ENCODE data around the gene NIF3L1. TPM values are rescaled to one million over a fixed set of nuclear protein-coding genes. Genes with fewer than 3 reads are reported as not detected.
A peak's percentile ranks its signal among the peaks of the same experiment; 100 is the strongest.

The NIF3L1 gene, protein sequence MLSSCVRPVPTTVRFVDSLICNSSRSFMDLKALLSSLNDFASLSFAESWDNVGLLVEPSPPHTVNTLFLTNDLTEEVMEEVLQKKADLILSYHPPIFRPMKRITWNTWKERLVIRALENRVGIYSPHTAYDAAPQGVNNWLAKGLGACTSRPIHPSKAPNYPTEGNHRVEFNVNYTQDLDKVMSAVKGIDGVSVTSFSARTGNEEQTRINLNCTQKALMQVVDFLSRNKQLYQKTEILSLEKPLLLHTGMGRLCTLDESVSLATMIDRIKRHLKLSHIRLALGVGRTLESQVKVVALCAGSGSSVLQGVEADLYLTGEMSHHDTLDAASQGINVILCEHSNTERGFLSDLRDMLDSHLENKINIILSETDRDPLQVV
- 29.4 TPM for total RNA-seq (ENCODE audit: insufficient read depth, low replicate concordance)

DNA sequence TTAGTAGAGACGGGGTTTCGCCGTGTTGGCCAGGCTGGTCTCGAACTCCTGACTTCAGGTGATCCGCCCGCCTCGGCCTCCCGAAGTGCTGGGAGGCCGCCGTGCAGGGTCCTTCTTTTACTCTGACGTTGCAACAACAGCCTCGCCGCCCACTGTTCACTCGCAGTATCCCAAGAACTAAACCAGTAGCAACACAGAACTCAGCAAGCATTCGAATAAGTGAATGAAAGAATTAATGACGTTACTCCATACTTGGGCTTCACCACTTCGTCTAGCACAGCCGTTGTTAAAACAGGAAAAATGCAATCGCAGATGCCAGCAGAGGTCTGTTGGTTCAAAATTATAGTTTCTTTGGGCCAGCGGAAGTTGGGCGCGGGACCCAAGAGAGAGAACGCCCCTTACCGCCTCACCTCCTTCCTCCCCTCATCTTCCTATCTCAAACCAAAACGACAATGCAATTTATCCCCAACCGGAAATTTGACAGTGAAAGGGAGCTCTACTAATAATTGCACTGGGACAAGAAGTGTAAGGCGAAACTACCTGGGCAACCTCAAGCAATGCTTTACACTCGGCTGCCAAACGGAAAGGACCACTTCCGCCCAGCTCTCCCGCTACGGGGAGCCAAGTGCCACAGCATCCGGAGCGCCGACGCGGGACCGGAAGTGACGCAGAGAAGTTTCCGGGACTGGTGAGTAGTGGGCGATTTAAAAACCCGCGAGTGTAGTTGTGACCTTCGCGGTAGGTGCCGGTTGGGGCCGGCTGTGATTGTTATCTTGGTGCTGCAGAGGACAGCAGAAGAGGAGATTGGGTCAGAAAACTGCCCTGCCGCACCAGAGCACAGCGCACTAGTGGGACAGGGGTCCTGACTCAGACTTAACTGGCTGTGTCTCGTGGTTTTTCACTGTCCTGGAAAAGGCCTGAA, at the start of gene NIF3L1, which contains the start of gene PPIL3:
Gene NIF3L1 (plus strand): TSS at position 668 of the 922 bp plus-strand sequence. CDS start 2,573 bp downstream, outside the sequence.
Gene PPIL3 (minus strand): TSS at position 374 of the 922 bp plus-strand sequence. CDS start 1,462 bp downstream, outside the sequence.
- DNase-seq (ENCODE audit: low spot score): peak; percentile 99

DNA sequence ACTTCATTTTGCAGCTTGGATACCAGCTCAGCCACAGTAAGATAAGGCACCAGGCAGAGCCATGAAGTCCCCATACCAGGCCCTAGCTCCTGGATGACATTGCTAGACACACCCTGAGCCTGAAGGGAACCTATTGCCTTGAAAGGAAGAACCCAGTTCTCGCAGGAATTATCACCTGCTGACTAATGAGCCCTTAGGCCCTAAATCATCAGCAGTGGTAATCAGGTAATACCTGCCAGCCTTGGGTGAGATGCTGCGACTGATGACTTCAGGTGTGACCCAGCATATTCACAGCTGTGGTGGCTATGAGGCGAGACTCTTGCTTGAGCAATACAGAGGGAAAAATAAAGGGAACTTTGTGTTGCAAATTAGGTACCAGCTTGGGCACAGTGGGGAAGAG, 49.7 kb upstream of the NIF3L1 start:
- DNase-seq (ENCODE audit: low spot score): no peak

DNA sequence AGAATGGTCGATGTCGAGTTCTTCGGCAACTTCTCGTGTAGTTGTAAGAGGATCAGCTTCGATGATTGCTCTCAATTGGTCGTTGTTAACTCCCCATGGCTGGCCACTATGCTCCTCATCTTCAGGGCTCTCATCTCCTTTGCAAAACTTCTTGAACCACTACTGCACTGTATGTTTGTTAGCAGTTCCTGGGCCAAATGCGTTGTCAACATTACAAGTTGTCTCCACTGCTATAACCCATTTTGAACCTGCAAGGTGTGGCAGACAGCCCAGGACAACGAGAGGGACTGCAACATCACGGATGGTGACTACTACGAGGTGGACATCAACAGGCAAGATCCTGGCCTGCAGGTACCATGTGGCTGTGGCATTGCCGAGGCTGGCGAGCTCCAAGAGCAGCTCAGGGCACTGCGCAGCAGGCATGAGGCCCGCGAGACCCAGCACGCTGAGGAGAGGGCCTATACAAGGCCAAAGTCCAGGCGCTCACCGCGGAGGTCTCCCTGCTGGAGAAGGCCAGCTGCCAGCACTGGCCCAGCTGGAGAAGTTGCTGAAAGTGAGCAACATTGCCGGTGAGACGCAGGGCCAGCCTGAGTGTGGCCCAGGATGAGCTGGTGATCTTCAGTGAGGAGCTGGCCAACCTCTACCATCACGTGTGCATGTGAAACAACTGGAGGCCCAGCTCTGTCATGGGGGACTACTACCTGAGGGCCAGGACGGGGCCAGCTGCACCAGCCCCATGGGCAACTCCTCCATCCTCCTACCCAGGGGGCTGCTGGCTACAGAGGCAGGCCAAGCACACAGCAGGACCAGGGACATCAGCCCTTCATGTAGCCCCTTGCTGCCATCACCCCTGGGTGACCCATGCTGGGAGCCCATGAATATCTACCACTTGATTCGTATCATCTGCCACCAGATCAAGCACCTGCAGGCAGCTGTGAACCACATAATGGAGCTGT, 44.9 kb upstream of the NIF3L1 start:
- DNase-seq (ENCODE audit: low spot score): no peak

DNA sequence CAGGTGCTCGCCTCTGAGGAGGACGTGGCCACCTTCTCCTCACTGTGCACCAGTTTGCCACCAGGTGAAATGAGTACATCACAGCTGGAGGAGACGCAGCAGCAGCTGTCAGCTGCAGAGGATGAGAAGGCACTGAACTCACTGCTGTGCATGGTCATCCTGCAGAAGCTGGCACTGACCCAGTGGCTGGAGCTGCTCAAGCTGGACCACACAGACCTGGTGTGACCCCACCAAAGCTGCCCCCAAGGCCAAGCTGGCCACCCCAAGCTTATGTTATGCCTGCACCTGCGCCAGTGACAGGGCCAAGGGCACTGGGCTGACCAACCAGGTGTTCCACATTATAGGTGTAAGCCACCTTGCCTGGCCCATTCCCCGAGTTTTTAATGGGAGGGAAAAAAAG, 44.0 kb upstream of the NIF3L1 start:
- no peak for DNase-seq (ENCODE audit: low spot score)

DNA sequence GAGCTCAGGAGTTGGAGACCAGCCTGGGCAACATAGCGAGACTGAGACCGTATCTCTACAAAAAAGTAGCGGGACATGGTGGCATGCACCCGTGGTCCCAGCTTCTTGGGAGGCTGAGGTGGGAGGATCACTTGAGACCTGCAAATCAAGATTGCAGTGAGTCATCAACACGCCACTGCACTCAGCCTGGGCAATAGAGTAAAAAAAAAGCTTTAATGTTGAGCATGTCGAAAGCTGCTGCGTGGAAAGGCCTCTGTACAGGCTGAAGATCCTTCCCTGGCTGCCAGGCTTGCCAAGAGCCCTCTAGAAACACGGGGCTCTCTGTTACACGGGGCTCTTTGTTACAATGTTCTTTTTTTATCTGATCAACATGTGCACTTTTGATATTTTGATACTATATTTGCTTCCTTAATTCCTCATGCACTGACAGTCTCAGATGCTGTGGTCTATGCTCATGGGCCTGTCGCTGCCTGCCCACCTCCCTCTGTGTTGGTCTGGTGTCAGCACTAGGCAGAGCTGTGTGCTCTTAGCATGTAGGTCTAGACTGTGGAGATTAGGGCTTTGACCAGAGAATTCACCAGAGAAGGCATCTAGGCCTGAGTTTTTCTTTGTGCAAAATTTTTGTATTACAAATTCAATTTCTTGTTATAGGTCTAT, 43.4 kb upstream of the NIF3L1 start:
- no peak for DNase-seq (ENCODE audit: low spot score)

DNA sequence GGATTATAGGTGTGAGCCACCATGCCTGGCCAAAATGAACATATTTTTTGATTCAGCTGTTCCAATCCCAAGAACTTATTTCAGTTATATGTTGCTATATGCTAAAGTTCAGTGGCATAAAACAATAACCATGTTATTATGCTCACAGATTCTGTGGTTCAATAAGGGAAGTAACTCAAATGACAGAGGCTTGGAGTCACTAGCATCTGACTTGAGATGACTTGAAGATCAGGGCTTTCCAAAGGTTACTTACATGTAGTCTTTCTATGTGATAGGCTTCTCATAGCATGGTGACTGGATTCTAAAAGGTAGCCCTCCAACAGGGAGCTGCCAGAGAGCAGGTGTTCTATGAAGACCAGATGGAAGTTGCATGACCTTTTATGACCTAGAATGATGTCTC, 41.9 kb upstream of the NIF3L1 start:
- DNase-seq (ENCODE audit: low spot score): no peak

DNA sequence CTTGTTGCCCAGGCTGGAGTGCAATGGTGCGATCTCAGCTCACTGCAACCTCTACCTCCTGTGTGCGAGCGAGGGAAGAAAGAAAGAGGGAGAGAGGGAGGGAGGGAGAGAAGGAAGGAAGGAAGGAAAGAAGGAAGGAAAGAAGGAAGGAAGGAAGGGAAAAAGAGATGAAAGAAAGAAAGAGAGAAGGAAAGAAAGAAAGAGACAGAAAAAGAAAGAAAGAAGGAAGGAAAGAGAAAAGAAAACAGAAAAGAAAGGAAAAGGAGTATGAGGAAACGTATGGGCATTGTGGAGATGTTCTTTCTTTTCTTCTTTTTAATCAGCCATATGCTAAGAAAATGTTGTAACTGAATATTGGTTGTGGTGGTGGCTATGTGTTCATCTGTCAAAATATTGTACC, 41.2 kb upstream of the NIF3L1 start:
- DNase-seq (ENCODE audit: low spot score): no peak

DNA sequence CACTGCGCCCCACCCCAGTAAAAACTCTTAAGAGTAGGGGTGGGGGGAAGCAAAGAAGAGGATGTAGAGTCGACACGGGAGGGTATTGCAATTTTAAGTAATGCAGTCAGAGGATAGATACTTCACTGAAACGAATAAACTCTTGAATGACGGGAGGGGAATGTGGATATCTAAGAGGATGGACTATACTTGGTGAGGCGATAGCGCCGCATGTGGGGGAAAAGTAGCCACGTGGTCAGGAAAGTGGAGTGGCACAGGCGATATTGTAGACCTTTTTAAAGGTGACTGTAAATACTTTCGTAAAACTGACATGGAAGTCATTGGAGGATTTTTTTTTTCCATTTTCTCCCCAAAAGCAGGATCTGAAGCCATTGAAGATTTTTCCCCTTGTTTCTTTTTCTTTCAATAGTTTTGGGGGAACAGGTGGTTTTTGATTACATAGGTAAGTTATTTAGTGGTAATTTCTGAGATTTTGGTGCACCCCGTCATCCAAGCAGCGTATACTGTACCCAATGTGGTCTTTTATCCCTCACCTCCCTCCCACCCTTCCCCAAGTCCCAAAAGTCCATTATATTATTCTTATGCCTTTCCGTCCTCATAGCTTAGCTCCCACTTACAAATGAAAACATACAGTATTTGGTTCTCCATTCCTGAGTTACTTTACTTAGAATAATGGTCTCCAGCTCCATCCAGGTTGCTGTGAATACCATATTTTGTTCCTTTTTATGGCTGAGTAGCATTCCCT, 38.5 kb upstream of the NIF3L1 start:
- DNase-seq (ENCODE audit: low spot score): no peak

DNA sequence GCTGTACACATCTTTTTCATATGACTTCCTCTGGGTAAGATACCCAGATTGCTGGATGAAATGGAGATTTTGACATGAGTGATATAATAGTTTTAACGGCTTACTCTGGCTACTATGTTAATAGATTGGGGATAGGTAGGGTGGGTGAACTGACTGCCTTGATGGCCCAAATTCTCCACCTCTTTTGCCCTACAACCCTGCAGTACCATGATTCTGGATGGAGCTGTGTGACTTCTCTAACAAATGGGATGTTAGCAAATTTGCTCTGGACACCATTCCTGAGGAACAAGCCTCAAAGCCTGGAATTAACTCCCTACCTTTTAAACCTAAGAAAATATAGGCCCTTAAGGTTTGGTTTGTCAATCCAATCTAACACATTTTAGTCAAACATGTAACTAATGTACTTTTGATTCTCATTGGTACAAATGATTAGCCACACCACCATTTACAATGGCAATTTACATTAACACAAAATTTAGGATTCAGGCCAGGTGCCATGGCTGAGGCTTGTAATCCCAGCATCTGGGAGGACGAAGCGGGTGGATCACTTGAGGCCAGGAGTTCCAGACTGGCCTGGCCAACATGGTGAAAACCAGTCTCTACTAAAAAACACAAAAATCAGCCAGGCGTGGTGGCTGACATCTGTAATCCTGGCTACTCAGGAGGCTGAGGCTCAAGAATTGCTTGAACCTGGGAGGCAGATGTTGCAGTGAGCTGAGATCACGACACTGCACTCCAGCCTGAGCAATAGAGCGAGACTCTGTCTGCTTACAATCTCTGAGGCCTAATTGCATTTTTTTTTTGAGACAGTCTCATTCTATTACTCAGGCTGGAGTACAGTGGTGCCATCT, 37.5 kb upstream of the NIF3L1 start:
- no peak for DNase-seq (ENCODE audit: low spot score)

DNA sequence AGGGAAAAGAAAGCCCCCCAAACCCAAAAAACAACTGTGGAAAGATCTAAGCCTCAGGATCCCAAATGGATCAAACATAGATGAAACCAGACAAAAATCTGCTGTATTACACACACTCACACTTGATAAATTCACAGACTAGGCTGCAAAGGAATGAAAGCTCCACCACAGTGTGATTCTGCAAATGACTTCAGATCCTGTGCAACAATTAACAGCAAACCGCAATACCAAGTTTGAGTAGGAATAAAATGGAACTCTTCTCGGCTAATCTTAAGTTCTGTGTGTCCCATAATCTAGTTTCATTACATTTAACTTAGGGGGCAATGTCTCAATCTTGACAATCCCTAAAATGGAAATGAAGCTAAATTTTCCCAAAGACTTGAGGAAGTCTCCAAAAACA, 36.6 kb upstream of the NIF3L1 start:
- DNase-seq (ENCODE audit: low spot score): no peak

DNA sequence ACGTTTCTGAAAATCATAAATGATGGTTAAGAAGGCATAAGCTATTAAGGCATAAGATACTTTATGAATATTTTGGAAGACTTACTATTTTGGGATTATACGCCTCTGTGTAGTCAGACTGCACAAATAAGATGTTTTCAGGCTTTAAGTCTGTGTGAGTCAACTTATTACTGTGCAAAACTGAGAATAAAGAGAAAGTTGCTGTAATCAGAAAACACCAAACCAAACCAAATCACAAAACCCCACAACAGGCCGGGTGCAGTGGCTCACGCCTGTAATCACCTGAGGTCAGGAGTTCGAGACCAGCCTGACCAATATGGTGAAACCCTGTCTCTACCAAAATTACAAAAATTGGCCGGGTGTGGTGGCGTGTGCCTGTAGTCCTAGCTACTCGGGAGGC, 32.4 kb upstream of the NIF3L1 start:
- DNase-seq (ENCODE audit: low spot score): no peak

DNA sequence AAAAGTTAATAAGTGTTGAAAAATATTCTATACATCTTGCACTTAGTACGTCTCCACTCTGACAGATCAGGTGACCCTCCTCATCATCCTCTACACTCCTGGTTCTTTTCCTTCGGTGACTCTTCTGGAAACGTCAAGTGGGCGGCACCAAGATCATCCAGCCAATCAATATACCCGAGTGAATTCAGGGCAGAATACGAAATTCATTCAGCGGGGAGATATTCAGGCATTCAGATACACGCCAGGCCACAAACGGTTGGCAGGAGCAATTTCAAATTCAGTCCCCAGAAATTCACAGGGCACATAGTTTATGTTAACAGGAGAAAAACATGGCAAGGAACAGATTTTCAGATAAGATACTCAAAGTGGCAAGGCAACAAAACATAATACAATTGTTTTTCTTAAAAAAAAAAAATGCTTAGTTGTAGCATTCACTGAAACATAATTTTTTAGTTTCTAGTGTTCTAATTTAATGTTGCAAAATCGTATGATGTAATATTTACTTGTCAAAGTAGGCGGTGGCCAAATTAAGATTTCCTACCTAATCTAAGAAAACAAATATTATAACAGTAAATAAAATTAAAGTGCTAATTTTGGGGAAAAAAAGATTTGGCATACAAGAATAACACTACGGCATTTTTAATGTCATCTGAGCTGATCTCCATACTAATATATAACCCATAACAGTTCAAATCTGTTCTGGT, 28.9 kb upstream of the NIF3L1 start:
- DNase-seq (ENCODE audit: low spot score): no peak

DNA sequence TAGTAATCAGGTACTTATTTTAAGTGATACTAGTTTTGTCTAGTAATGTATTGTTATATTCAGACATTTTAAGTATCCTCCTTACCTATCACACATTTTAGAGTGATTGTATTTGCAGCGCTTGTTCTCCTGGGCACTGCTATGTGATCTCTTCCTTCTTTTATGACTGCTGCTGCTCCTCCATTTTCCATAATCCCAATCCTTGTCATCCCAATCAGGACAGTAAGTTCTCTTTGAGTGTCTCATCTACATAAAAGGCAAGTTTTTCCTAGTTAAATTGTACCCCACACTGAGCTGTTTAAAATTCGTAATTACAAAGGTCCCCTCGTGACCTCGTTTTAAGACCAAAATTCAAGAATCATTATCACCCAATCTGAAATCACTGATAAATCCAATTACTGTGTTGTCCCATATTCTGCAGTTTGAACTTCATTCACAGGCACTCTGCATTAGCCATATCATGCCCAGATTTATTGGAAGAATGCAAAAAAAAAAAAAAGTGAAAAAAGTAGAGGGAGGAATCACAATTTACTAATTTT, 27.5 kb upstream of the NIF3L1 start:
- peak; percentile 12 for DNase-seq (ENCODE audit: low spot score)

DNA sequence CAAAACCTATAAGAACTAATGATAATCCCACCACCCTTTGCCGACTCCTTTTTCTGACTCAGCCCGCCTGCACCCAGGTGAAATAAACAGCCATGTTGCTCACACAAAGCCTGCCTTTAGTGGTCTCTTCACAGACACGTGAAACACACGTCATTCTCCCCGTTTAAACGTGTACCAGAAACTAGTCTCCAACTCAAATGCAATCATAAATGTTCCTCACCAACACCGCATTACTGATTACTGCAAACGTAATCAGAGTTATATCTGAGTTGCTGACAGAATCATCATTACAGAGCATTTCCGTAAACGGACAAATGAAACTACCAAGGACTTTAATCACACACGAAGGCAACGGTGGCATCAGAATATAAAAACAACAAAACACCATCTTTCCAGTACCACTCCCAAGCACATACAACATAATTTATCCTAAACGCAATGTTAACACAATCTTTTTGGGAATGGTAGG, 26.6 kb upstream of the NIF3L1 start:
- peak; percentile 57 for DNase-seq (ENCODE audit: low spot score)

DNA sequence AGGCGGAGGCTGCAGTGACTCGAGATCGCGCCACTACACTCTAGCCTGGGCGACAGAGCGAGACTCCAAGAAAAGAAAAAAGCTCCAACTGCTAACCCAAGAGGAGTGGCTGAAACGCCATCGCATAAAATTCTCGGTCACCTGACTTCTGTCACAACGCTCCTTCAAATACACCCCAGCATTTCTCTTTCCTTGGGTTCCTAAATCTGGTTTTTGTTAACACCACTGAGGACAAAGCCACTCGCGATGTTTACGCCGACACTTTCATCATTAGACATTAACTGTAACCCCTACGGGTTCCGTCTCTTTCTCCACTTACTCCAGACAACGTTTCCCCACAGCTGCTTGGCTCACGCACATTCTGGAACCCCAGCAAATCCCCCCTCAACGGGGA, 25.4 kb upstream of the NIF3L1 start:
- no peak for DNase-seq (ENCODE audit: low spot score)

DNA sequence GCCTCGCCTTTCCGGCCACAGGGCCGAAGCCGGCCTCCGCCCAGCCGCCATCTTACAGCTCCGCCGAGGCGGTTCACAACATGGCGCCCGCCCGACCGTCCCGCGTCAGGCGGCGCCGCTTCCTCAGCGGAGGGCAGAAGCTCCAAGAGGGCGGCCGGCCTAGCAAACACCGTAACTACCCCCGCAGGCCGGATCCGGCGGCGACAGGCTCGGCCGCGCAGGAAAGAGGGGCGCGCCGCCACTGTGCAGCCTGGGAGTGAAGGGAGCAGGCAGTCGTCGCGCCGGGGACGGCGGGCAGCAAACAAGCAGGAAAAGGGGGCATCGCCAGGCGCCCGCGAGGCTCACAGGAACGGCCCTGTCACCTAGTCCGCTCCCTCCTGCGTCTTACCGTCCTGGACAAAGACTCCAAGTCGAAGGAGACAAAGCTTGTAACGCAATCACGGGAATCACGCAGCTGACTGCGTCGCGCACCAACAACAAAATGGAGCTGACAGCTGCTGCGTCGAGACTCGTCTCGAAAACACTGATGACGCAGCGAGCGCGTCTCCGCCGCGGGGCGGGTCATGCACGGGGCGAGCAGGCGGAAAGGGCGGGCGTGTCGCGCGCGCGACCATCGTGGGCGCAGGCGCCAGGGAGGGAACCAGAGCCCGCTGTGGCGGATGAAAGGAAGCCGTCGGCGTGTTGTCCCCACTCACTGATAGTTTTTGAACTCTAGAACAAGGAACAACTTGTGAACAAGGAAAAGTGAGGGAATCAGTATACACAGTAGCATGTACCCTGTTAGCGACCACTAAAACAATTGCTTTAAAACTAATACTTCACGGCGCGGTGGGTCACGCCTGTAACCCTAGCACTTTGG, 24.8 kb upstream of the NIF3L1 start, which contains the start of gene CLK1:
Gene CLK1 (minus strand): TSS at position 483 of the 859 bp plus-strand sequence. CDS start 2,796 bp downstream, outside the sequence.
- peak; percentile 97 for DNase-seq (ENCODE audit: low spot score)

DNA sequence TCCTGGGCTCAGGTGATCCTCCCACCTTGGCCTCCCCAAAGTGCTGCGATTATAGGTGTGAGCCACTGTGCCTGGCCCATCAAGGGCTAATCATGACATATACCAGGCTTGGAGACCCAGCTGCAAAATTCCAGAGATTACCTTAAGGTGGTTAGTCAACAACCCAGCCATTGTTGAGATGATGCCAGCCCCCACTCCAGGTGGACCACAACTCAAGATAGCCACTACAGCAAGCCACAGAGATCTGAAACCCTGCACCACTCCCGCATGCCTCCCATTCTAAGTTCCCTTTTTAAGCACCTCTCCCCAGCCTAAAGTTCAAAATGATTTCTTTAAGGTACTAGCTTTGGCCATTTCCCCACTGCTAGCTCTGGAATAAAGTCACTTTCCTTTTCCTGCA, 20.2 kb upstream of the NIF3L1 start:
- DNase-seq (ENCODE audit: low spot score): no peak

Measured in umbilical cord (tissue), 2 donors.